IPS-18a (cell line): ENCODE data around the gene DNAI1.

ENCODE experiments used
- H3K27ac ChIP-seq: one replicate; pipeline ENCODE4 v1.5.1; 2013; ENCODE audit warnings: low read length
- H3K27me3 ChIP-seq: one replicate; pipeline ENCODE4 v1.6.1; 2013; ENCODE audit warnings: mild to moderate bottlenecking, low read length; ENCODE audit not compliant: control insufficient read depth, insufficient read depth
- H3K36me3 ChIP-seq: one replicate; pipeline ENCODE4 v1.6.1; 2013; ENCODE audit warnings: low read depth, low read length; ENCODE audit not compliant: control insufficient read depth
- H3K4me1 ChIP-seq: one replicate; pipeline ENCODE4 v1.6.1; 2013; ENCODE audit warnings: low read depth, low read length; ENCODE audit not compliant: control insufficient read depth
- H3K4me3 ChIP-seq: one replicate; pipeline ENCODE4 v1.5.1; 2013; ENCODE audit warnings: low read length
- H3K9ac ChIP-seq: one replicate; pipeline ENCODE4 v1.6.1; 2013; ENCODE audit warnings: mild to moderate bottlenecking, low read length, moderate library complexity
- H3K9me3 ChIP-seq: one replicate; pipeline ENCODE4 v1.6.1; 2013; ENCODE audit warnings: low read depth, low read length; ENCODE audit not compliant: control insufficient read depth

Gene DNAI1

GRCh38 chr9:34458013-34458958 is at the start of gene DNAI1, which contains the start of gene FAM219A:
Gene DNAI1 (plus strand): TSS chr9:34458805. CDS start chr9:34459006, 201 bp downstream.
Gene FAM219A (minus strand): TSS chr9:34458570. CDS start chr9:34458263, 307 bp downstream.
- Histone ChIP-seq H3K9ac (peak within 1 kb of the TSS; percentile 65), H3K36me3 (no peaks in the 10 kb centered on the region), H3K4me3 (peak within 1 kb of the TSS; percentile 84), H3K27ac (no peak within 1 kb of the TSS), H3K27me3 (peaks cover 29% of the 10 kb centered on the region), H3K9me3 (no peaks in the 10 kb centered on the region), H3K4me1 (peaks cover 4% of the 10 kb centered on the region)

GRCh38 chr9:34409154-34409553 is 49.5 kb upstream of the DNAI1 start:
- Histone ChIP-seq H3K27ac (no peak overlapping the region), H3K4me3 (no peak overlapping the region), H3K9me3 (no peaks in the 10 kb centered on the region), H3K27me3 (no peaks in the 10 kb centered on the region), H3K4me1 (no peaks in the 10 kb centered on the region), H3K36me3 (no peaks in the 10 kb centered on the region), H3K9ac (no peak overlapping the region)

- Histone ChIP-seq H3K9me3 (no peaks in the 10 kb centered on the region), H3K27ac (no peak overlapping the region), H3K27me3 (no peaks in the 10 kb centered on the region), H3K4me3 (no peak overlapping the region), H3K4me1 (no peaks in the 10 kb centered on the region), H3K36me3 (no peaks in the 10 kb centered on the region), H3K9ac (no peak overlapping the region)
Observed at GRCh38 chr9:34412336-34412735, 46.3 kb upstream of the DNAI1 start.

GRCh38 chr9:34413231-34413852 is 45.3 kb upstream of the DNAI1 start:
- Histone ChIP-seq H3K4me1 (no peaks in the 10 kb centered on the region), H3K27me3 (no peaks in the 10 kb centered on the region), H3K9me3 (no peaks in the 10 kb centered on the region), H3K36me3 (no peaks in the 10 kb centered on the region), H3K9ac (no peak overlapping the region), H3K27ac (no peak overlapping the region), H3K4me3 (no peak overlapping the region)

GRCh38 chr9:34417734-34418133 is 40.9 kb upstream of the DNAI1 start:
- H3K27ac ChIP-seq = no peak overlapping the region
- no peak overlapping the region for H3K4me3 ChIP-seq
- no peaks in the 10 kb centered on the region for H3K36me3 ChIP-seq
- H3K9me3 ChIP-seq = no peaks in the 10 kb centered on the region
- no peaks in the 10 kb centered on the region for H3K4me1 ChIP-seq
- H3K27me3 ChIP-seq = no peaks in the 10 kb centered on the region
- no peak overlapping the region for H3K9ac ChIP-seq

- H3K9ac ChIP-seq = no peak overlapping the region
- H3K27ac ChIP-seq = no peak overlapping the region
- H3K36me3 ChIP-seq = no peaks in the 10 kb centered on the region
Observed at GRCh38 chr9:34419716-34420504, 38.7 kb upstream of the DNAI1 start.

GRCh38 chr9:34426347-34427074 is 32.1 kb upstream of the DNAI1 start:
- Histone ChIP-seq H3K9me3 (no peaks in the 10 kb centered on the region), H3K4me3 (no peak overlapping the region), H3K36me3 (no peaks in the 10 kb centered on the region), H3K9ac (no peak overlapping the region), H3K27me3 (no peaks in the 10 kb centered on the region), H3K4me1 (no peaks in the 10 kb centered on the region), H3K27ac (no peak overlapping the region)

More at GRCh38 chr9:34419716-34420504, 38.7 kb upstream of the DNAI1 start:
- H3K9me3 ChIP-seq = no peaks in the 10 kb centered on the region
- no peaks in the 10 kb centered on the region for H3K4me1 ChIP-seq
- no peaks in the 10 kb centered on the region for H3K27me3 ChIP-seq
- H3K4me3 ChIP-seq = no peak overlapping the region

GRCh38 chr9:34428325-34428958 is 30.2 kb upstream of the DNAI1 start:
- H3K4me3 ChIP-seq = no peak overlapping the region
- no peaks in the 10 kb centered on the region for H3K9me3 ChIP-seq
- H3K27me3 ChIP-seq = no peaks in the 10 kb centered on the region
- H3K9ac ChIP-seq = no peak overlapping the region
- no peak overlapping the region for H3K27ac ChIP-seq
- no peaks in the 10 kb centered on the region for H3K36me3 ChIP-seq
- no peaks in the 10 kb centered on the region for H3K4me1 ChIP-seq

- no peak overlapping the region for H3K27ac ChIP-seq
- no peak overlapping the region for H3K9ac ChIP-seq
- H3K36me3 ChIP-seq = no peaks in the 10 kb centered on the region
- H3K4me3 ChIP-seq = no peak overlapping the region
- H3K27me3 ChIP-seq = no peaks in the 10 kb centered on the region
- no peaks in the 10 kb centered on the region for H3K4me1 ChIP-seq
- H3K9me3 ChIP-seq = no peaks in the 10 kb centered on the region
Observed at GRCh38 chr9:34430843-34431437, 27.7 kb upstream of the DNAI1 start.

- H3K27me3 ChIP-seq = no peaks in the 10 kb centered on the region
- no peak overlapping the region for H3K27ac ChIP-seq
- H3K9ac ChIP-seq = no peak overlapping the region
- H3K9me3 ChIP-seq = no peaks in the 10 kb centered on the region
- H3K4me3 ChIP-seq = no peak overlapping the region
- H3K4me1 ChIP-seq = no peaks in the 10 kb centered on the region
- no peaks in the 10 kb centered on the region for H3K36me3 ChIP-seq
Observed at GRCh38 chr9:34431667-34432066, 26.9 kb upstream of the DNAI1 start.
